Tibial artery (tissue), 4 donors: Measurements from ENCODE around the gene RIPOR3.

Experiments used
- DNase-seq, 2 donors: peaks; one replicate each; pipeline ENCODE4 v3.0.0-alpha.2; 2019
- H3K27ac ChIP-seq, 2 donors: fragments of 200-600 bp; sonication (generic) in 1 of 2; 1 replicate in 1 of 2; 2 replicates in 1 of 2; pipeline ENCODE4 v1.5.1; 2018 to 2019; ENCODE audit warnings: mild to moderate bottlenecking in 1 of 2
- H3K27me3 ChIP-seq, 2 donors: fragments of 200-600 bp; sonication (generic) in 1 of 2; one replicate each; pipeline versions ENCODE4 v1.5.1 to v1.6.0; 2016 to 2019
- H3K36me3 ChIP-seq, 3 donors: fragments of 200-600 bp; sonication (generic) in 2 of 3; one replicate each; pipeline ENCODE4 v1.5.1; 2016 to 2019; ENCODE audit warnings: mild to moderate bottlenecking in 2 of 3
- H3K4me1 ChIP-seq, 4 donors: fragments of 200-600 bp; sonication (generic) in 2 of 4; 1 replicate in 3 of 4; 2 replicates in 1 of 4; pipeline ENCODE4 v1.5.1; 2016 to 2019
- H3K4me3 ChIP-seq, 2 donors: fragments of 200-600 bp; sonication (generic) in 1 of 2; 1 replicate in 1 of 2; 2 replicates in 1 of 2; pipeline ENCODE4 v1.5.1; 2018 to 2019; ENCODE audit warnings: mild to moderate bottlenecking in 2 of 2
- H3K9me3 ChIP-seq, 3 donors: fragments of 200-600 bp; sonication (generic) in 1 of 3; one replicate each; pipeline ENCODE4 v1.5.1; 2016 to 2019
- intact Hi-C: fragments of 100-400 bp; cut with DNase I; formaldehyde crosslinking; loops from one replicate; pipeline ENCODE4 v1.15.0; 2023; ENCODE audit warnings: low total_unique reads
- TF ChIP-seq, protein P1 (sequence below), 2 experiments: fragments of 200-600 bp in 1 of 2; fragments of 450-650 bp in 1 of 2; IDR thresholded peaks; one replicate each; pipeline ENCODE4 v1.5.1; 2017 to 2019; ENCODE audit warnings: antibody characterized with exemption in 2 of 2, mild to moderate bottlenecking in 1 of 2, moderate library complexity in 1 of 2

The RIPOR3 gene

DNA sequence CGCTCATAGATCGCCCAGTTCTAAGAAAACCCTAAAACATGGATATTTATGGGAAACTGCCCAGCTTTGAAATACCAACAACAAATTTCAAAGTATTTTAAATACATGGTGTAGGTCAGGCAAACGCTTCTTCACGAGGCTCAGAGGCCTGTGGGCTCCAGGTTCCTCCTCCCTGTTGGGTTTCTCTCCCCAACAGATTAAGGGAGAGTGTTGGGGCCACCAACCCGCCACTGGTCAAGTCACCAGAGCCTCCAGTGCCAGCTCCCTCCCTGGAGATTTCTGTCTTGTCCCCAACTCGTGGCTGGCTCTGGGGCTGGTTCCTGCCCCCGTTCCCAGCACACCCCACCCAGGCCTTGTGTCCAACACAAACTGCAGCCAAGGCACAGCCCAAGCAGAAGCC lies 93.3 kb downstream of the RIPOR3 start:
- no peak overlapping the region for H3K4me3 ChIP-seq
- intact Hi-C loops = no loop called here
- no peaks in the 10 kb centered on the region for H3K36me3 ChIP-seq
- H3K4me1 ChIP-seq = peaks cover 0 to 9% (median 0%) of the 10 kb centered on the region in 4 donors
- peaks cover 0 to 59% of the 10 kb centered on the region in 2 donors for H3K27me3 ChIP-seq
- TF ChIP-seq, protein P1, sequence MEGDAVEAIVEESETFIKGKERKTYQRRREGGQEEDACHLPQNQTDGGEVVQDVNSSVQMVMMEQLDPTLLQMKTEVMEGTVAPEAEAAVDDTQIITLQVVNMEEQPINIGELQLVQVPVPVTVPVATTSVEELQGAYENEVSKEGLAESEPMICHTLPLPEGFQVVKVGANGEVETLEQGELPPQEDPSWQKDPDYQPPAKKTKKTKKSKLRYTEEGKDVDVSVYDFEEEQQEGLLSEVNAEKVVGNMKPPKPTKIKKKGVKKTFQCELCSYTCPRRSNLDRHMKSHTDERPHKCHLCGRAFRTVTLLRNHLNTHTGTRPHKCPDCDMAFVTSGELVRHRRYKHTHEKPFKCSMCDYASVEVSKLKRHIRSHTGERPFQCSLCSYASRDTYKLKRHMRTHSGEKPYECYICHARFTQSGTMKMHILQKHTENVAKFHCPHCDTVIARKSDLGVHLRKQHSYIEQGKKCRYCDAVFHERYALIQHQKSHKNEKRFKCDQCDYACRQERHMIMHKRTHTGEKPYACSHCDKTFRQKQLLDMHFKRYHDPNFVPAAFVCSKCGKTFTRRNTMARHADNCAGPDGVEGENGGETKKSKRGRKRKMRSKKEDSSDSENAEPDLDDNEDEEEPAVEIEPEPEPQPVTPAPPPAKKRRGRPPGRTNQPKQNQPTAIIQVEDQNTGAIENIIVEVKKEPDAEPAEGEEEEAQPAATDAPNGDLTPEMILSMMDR (IDR thresholded peaks at IDR 0.05) = no peak
- no peaks in the 10 kb centered on the region for H3K9me3 ChIP-seq
- DNase-seq = no peak
- H3K27ac ChIP-seq = no peak overlapping the region

DNA sequence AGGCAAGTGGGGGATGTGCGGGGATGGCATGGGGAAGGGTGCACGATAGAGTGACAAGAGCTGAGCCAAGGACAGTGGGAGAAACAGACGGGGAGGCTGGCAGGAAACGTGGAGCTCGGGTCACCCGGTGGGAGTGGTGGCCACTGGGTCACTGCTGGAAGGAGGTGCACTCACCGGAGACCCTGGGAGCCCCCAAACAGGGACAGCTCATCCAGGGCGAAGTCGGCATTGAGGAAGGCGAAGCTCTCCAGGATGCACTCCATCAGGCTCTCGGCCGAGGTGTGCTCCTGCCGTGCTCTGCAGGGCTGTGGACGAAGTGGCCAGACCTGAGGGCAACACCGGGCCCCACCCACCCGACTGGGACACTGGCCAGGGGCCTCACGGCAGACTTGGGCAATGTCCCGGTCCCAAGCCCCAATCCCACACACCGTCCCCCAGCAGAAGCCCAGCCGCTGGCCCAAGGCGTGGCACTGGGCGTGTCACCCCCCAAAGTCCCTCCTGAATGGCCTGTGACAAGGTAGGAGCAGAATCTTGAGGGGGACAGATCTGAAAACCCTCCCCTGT lies 93.9 kb downstream of the RIPOR3 start:
- no peaks in the 10 kb centered on the region for H3K9me3 ChIP-seq
- peaks cover 0 to 15% (median 2%) of the 10 kb centered on the region in 4 donors for H3K4me1 ChIP-seq
- no peak for DNase-seq
- TF ChIP-seq, protein P1 (IDR thresholded peaks at IDR 0.05) = no peak
- intact Hi-C loops = no loop called here
- H3K4me3 ChIP-seq = no peak overlapping the region
- H3K27me3 ChIP-seq = peaks cover 0 to 56% of the 10 kb centered on the region in 2 donors
- H3K36me3 ChIP-seq = no peaks in the 10 kb centered on the region
- H3K27ac ChIP-seq = no peak overlapping the region

DNA sequence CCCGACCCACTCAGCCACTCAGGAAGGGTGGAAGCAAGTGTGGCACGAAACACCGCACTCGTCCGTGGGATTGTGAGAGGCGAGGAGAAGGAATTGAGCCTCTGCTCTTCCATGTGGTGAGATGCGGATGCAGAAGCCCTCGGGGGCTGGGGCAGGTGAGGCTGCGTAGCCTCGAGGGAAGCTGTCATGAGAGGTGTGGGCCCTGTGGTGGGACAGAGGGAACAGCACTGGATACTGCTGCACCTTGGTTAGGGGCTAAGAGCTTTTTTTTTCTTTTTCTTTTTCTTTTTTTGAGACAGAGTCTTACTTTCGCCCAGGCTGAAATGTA lies 94.7 kb downstream of the RIPOR3 start:
- Histone ChIP-seq H3K4me3 (no peak overlapping the region), H3K27ac (no peak overlapping the region), H3K9me3 (no peaks in the 10 kb centered on the region), H3K4me1 (peaks cover 0 to 19% (median 7%) of the 10 kb centered on the region in 4 donors), H3K36me3 (no peaks in the 10 kb centered on the region), H3K27me3 (peaks cover 0 to 47% of the 10 kb centered on the region in 2 donors)
- TF ChIP-seq, protein P1 (IDR thresholded peaks at IDR 0.05) = no peak
- intact Hi-C loops = no loop called here
- DNase-seq = no peak

DNA sequence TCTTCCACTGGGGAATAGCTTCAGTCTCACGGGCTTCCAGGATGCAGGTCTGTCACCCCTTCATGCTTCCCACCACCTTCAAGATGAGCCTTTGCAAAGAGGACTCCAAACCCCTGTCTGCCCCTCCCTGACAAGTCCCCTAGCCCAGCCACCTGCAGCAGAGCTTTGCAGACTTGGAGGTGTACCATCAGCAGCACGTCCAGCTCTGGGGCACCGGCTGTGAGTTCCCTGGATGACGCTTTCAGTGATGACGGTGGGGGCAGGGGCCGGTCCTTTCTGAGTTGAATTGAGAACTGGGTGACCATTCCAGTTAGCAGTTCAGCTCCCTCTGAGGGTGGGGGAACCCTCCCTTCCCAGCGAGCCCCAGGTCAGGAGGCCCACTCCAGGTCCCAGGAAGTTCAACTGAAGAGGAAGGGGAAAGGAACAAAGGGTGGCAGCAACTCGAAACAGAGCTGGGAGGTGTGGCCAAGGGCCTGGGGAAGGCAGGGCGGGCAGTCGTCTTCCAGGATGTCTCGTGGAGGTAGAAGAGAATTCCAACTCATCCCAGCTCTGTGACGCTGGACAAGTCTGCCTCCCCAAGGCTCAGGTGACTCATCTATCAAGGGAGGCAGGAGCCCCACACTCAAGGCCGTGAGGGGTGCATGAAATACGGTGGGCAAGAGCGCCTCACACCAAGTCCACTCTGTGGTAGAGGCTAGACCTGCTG lies 95.2 kb downstream of the RIPOR3 start:
- intact Hi-C loops = no loop called here
- Histone ChIP-seq H3K27me3 (peaks cover 0 to 42% of the 10 kb centered on the region in 2 donors), H3K27ac (no peak overlapping the region), H3K4me3 (no peak overlapping the region), H3K9me3 (no peaks in the 10 kb centered on the region), H3K4me1 (peaks cover 0 to 19% (median 7%) of the 10 kb centered on the region in 4 donors), H3K36me3 (no peaks in the 10 kb centered on the region)
- TF ChIP-seq, protein P1 (IDR thresholded peaks at IDR 0.05) = no peak
- no peak for DNase-seq

DNA sequence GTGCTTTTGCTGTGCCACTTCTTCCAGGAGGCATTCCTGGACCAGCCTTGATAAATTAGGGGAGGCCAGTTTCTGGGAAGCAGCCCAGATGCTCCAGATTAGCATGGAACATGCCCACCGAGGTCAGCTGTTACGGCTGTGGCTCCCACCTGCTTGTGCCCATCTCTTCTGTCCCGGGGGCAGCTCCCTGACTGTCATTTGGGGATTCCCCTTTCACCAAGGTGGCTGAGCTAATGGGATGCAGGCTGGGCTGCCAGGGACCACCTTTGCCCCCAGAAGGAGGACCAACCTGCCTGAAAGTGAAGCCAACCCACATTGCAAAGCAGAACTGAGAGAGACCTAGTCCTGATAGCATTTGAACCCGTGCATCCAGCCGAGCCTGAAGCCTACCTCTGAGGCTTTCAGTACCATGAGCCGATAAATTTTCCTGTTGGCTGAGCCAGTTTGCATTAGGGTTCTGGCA lies 95.9 kb downstream of the RIPOR3 start:
- DNase-seq = no peak
- peaks cover 0 to 42% of the 10 kb centered on the region in 2 donors for H3K27me3 ChIP-seq
- no peak overlapping the region for H3K27ac ChIP-seq
- H3K4me1 ChIP-seq = peaks cover 0 to 19% (median 7%) of the 10 kb centered on the region in 4 donors
- TF ChIP-seq, protein P1 (IDR thresholded peaks at IDR 0.05) = no peak
- no peak overlapping the region for H3K4me3 ChIP-seq
- peaks cover 0 to under 1% (median 0%) of the 10 kb centered on the region in 3 donors for H3K36me3 ChIP-seq
- intact Hi-C loops = no loop called here
- H3K9me3 ChIP-seq = no peaks in the 10 kb centered on the region
